Measurements from ENCODE around the gene HNRNPA0. TPM values are rescaled to one million over a fixed set of nuclear protein-coding genes. Genes with fewer than 3 reads are reported as not detected.

HNRNPA0 gene
- total RNA-seq, 1 experiment from 2014 or later = 68.5 TPM

GRCh38 chr5:137741718-137742117, 12.4 kb downstream of the HNRNPA0 start:
- H3K23ac ChIP-seq (ENCODE audit: insufficient read length, low read depth, low read length) = no peak overlapping the region
- no peaks in the 10 kb centered on the region; a peak in 1 of 5 replicates for H3K9me3 Mint-ChIP-seq
- H3T11ph ChIP-seq (ENCODE audit: low read length) = no peak overlapping the region
- no peak overlapping the region for H3K27ac ChIP-seq (ENCODE audit: insufficient read length, low read depth, low read length)
- H2AK5ac ChIP-seq (ENCODE audit: insufficient read length, low read length) = no peak overlapping the region
- no CpG with 5 or more reads among the region's 8 CpGs for WGBS (ENCODE audit: extremely low coverage, insufficient read length, low lambda C conversion rate)
- no peak overlapping the region for H3K14ac ChIP-seq (ENCODE audit: insufficient read depth, low read length)
- no peaks in the 10 kb centered on the region for H3K27me3 Mint-ChIP-seq (ENCODE audit: low read depth)
- no peak overlapping the region for H3K4me2 ChIP-seq (ENCODE audit: insufficient read depth, insufficient read length, low read length)
- no peak overlapping the region for H3K4me3 Mint-ChIP-seq
- H3K9ac ChIP-seq (ENCODE audit: extremely low read depth, insufficient read length, low read length) = no peak overlapping the region
- no peak overlapping the region for H4K91ac ChIP-seq (ENCODE audit: insufficient read length, low read depth, low read length)
- peaks cover 0 to 5% (median 0%) of the 10 kb centered on the region in 3 experiments; a peak in 1 of 7 replicates for H3K36me3 Mint-ChIP-seq (ENCODE audit: insufficient read depth in 1 of 3, low read depth in 3 of 3)
- peaks cover 5 to 9% of the 10 kb centered on the region in 2 experiments; a peak in 3 of 4 replicates for H3K4me1 Mint-ChIP-seq
- no peaks in the 10 kb centered on the region for H4K20me1 ChIP-seq (ENCODE audit: control insufficient read depth, insufficient read depth, insufficient read length)
- no peaks in the 10 kb centered on the region for H3K9me3 ChIP-seq (ENCODE audit: control insufficient read depth, low read depth, low read length)
- H3K56ac ChIP-seq (ENCODE audit: insufficient read length, low read depth, low read length) = no peak overlapping the region
- H3K79me1 ChIP-seq (ENCODE audit: insufficient read depth, low read depth, low read length, poor library complexity, severe bottlenecking) = no peaks in the 10 kb centered on the region
- TF ChIP-seq CTCF (conservative IDR thresholded peaks at IDR 0.05) = no peak
- no peak overlapping the region for H3K4ac ChIP-seq (ENCODE audit: low read depth, low read length)
- no peaks in the 10 kb centered on the region for H3K23me2 ChIP-seq (ENCODE audit: insufficient read length, low read depth, low read length, poor library complexity, severe bottlenecking)
- H2BK5ac ChIP-seq (ENCODE audit: insufficient read length, low read length) = no peak overlapping the region
- H4K8ac ChIP-seq (replicated peaks; ENCODE audit: insufficient read length, low read depth, low read length) = no peak overlapping the region
- H4K5ac ChIP-seq (ENCODE audit: insufficient read length, low read depth, low read length) = no peak overlapping the region
- H3K27ac Mint-ChIP-seq = no peak overlapping the region
- DNase-seq = no peak
- H2BK12ac ChIP-seq (ENCODE audit: insufficient read length, low read depth, low read length) = no peak overlapping the region
- no peaks in the 10 kb centered on the region for H3K27me3 ChIP-seq (ENCODE audit: insufficient read depth, low read length)
- no peaks in the 10 kb centered on the region for H3K79me2 ChIP-seq (ENCODE audit: insufficient read depth, low read length)
- H2AFZ ChIP-seq (ENCODE audit: low read length) = no peak overlapping the region
- no peak overlapping the region for H2BK15ac ChIP-seq (ENCODE audit: low read depth, low read length)
- no peak overlapping the region for H2BK120ac ChIP-seq (ENCODE audit: low read depth, low read length, poor library complexity, severe bottlenecking)
- H3K18ac ChIP-seq (ENCODE audit: insufficient read length, low read depth, low read length) = no peak overlapping the region
- no peak overlapping the region for H2BK20ac ChIP-seq (ENCODE audit: low read depth, low read length, poor library complexity, severe bottlenecking)
- H3K4me1 ChIP-seq (ENCODE audit: insufficient read depth, low read length) = no peaks in the 10 kb centered on the region
